OCI-M1 (cell line): ENCODE results near the gene PRPSAP2.
A peak's percentile ranks its signal among the peaks of the same experiment; 100 is the strongest.
"Not testable (repeated sequence)": the region's sequence is repeated elsewhere in the genome, so short reads cannot be mapped to it uniquely, and the experiment has no call there.

Experiments
- DNase-seq: peaks from one replicate; lab custom pipeline; 2025; lab: John Stamatoyannopoulos, UW

Gene PRPSAP2

DNA sequence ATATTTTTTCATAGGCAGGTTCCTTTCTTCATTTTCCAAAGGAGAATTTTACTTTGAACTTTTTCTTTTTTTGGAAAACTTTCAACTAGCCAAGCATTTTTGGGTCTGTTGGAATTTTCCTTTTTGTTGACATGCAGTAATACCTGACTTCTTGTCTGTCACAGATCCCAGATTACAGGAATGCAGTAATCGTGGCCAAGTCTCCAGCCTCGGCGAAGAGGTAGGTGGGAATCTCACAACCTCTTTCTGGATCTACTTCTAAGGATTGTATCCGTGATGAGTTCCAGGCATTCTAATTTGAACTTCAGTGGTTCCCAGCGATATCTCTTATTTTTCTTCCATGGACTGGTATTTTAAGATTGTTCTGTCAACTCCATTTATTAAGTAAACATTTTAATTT, 31.7 kb downstream of the PRPSAP2 start:
- no peak for DNase-seq

DNA sequence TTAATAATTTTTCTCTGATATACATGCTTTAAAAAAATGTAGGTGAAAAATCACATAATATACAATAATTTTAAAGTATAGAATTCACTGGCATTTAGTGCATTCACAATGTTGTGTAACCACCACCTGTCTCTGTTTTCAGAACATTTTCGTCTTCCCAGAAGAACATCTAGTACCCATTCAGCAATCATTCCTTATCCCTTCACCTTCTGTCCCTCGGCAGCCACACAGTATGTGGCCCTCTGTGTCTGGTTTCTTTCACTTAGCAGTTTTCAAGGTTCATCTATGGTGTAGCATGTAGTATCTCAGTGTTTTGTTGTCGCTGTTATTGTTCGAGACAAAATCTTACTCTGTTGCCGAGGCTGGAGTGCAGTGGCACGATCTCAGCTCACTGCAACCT, 33.6 kb downstream of the PRPSAP2 start:
- no peak for DNase-seq

DNA sequence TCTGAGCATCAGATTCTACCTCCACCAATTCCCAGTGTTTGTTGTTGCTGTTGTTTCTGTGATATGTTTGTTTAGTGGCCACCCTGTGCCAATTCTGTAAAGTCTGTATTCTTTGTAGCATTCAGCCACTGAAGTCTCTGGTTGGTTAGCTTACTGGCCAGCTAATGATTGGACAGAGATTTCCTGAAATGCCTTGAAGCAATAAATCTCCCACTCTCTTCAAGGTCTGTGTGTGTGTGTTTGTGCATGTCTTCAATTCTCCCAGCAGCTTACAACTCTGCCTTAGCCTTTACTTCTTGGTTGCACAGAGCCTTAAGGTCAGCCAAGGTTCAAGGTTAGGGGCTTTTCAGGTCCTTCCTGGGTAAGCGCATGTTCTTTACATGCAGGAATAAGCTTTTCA, 38.2 kb downstream of the PRPSAP2 start:
- no peak for DNase-seq

- no peak for DNase-seq
Measured at GRCh38 chr17:18896947-18897346, 39.0 kb downstream of the PRPSAP2 start.

GRCh38 chr17:18904482-18904881, 46.6 kb downstream of the PRPSAP2 start:
- DNase-seq, result no peak

GRCh38 chr17:18905226-18905625, 47.3 kb downstream of the PRPSAP2 start:
- DNase-seq, result no peak

DNA sequence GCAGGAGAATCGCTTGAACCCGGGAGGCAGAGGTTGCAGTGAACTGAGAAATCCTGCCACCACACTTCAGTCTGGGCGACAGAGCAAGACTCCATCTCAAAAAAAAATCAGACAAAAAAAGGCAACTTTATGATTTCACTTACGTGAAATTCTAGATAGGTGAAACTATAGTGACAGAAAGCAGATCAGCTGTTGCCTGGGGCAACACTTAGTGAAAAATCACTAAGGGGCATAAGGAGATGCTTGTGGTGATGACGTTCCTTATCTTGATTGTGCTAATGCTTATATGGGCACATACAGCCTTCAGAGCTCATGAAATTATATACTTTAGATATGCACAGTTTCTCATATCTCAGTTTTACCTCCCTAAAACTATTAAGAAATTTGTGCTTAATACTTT, 52.4 kb downstream of the PRPSAP2 start:
- no peak for DNase-seq

GRCh38 chr17:18910881-18911280, 53.0 kb downstream of the PRPSAP2 start:
- no peak for DNase-seq

DNA sequence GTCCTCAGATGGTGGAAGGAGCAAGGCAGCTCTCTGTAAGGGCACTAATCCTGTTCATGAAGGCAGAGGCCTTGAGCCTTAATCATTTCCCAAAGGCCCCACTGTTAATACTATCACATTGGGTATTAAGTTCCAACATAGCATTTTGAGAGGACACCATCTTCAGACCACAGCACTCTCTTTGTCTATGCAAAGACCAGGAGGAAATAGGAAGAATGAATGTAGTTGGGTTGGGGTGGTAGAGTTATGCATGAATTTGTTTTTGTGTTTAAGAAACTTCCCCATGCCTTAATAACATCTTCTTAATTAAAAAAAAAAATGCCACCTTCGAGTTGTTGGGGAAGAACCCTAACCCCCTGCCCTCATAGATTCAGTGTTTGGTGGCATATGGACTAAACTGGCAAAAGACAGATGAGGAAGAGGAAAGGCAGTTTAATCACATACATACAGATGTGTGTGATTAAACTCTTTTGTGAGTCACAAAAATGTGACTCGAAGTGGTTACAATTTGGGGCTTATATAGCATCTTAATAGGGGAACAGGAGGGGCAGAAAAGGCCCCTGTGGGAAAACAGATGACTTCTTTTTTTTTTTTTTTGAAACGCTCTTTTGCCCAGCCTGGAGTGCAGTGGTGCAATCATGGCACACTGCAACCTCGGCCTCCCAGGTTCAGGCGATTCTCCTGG, 59.0 kb downstream of the PRPSAP2 start:
- peak; percentile 2 for DNase-seq

DNA sequence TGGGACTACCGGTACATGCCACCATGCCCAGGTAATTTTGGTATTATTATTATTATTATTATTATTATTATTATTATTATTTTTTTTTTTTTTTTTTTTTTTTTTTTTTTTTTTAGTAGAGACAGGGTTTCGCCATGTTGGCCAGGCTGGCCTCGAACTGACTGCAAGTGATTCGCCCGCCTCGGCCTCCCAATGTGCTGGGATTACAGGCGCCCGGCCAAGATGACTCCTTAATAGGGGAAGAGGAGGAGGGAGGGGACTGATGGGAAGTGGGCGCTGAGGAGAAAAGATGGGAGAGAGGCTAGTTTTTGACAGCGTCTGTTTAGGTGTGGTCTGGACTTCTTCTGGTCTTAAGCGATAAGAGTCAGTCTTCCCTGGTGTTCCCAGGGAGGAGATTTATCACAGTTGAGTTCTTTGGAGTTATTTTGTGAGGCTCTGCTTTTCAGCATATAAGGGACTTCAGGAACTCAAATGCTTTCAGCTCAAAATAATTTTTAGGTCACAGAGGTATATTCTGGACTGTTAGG, 59.6 kb downstream of the PRPSAP2 start:
- DNase-seq, result no peak

GRCh38 chr17:18919963-18920362, 62.0 kb downstream of the PRPSAP2 start:
- no peak for DNase-seq

- no peak for DNase-seq
Measured at GRCh38 chr17:18920911-18921441, 63.0 kb downstream of the PRPSAP2 start.

DNA sequence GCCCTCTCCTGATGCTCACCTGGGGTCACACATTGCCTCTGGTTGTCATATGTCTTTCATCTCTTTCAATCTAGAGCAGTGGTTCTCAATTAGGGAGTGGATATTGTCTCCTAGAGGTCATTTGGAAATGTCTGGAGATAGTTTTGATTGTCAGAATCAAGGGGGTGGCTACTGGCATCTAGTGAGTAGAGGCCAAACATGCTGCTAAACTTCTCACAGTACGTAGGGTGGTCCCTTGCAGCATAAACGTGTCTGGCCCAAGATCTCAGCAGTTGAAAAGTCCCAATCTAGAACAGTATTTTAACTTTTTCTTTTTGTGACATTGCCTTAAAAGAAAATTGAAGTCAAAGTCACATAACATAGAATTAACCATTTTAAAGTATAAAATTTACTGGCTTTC, 63.6 kb downstream of the PRPSAP2 start:
- no peak for DNase-seq

DNA sequence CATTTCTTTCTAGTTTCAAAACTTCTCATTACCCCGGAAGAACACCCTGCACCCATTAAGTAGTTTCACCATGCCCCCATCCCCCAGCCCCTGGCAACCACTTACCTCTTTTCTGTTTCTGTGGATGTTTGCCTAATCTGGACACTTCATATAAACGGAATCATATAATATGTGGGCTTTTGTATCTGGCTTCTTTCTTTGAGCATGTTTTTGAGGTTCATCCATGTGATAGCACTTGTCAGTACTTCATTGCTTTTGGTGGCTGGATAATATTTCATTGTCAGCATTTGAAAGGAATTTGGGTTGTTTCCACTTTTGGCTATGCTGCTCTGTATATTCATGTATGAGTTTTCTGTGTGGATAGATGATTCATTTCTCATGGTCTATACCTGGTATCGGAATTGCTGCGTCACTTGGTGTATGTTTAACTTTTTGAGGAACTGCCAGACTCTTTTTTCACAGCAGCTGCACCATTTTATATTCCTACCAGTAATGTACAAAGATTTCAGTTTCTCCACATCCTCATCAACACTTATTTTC, 64.1 kb downstream of the PRPSAP2 start:
- peak; percentile 5 for DNase-seq

DNA sequence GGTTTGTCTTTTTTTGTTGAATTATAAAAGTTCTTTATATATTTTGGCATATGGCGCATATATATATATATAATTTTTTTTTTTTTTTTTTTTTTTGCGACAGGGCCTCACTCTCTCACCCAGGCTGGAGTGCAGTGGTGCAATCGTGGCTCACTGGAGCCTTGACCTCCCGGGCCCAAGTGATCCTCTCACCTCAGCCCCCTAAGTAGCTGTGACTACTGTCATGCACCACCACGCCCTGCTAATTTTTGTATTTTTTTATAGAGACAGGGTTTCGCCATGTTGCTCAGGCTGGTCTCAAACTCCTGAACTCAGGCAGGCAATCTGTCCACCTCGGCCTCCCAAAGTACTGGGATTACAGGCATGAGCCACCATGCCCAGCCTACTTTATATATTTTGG, 64.7 kb downstream of the PRPSAP2 start:
- not testable (repeated sequence) for DNase-seq

GRCh38 chr17:18925187-18925586, 67.3 kb downstream of the PRPSAP2 start:
- DNase-seq, result no peak

DNA sequence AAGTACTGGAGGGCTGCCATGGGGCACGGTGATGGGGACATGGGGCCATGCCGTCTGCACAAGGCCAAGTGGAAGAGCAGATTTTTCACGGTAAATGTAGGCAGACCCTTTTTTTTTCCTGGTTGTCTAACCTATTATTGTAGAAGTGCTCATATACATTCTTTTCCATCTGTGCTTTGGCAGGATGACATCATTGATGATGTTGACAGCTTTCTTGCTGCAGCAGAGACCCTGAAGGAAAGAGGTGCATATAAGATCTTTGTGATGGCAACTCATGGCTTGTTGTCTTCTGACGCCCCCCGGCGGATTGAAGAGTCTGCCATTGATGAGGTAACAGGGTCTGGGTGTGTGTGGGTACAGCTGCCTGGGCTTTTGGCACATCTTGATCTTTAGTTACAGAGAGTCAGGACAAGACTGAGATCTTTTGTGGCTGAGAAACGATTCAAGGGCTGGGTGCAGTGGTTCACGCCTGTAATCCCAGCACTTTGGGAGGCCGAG, 70.7 kb downstream of the PRPSAP2 start:
- DNase-seq, result no peak

DNA sequence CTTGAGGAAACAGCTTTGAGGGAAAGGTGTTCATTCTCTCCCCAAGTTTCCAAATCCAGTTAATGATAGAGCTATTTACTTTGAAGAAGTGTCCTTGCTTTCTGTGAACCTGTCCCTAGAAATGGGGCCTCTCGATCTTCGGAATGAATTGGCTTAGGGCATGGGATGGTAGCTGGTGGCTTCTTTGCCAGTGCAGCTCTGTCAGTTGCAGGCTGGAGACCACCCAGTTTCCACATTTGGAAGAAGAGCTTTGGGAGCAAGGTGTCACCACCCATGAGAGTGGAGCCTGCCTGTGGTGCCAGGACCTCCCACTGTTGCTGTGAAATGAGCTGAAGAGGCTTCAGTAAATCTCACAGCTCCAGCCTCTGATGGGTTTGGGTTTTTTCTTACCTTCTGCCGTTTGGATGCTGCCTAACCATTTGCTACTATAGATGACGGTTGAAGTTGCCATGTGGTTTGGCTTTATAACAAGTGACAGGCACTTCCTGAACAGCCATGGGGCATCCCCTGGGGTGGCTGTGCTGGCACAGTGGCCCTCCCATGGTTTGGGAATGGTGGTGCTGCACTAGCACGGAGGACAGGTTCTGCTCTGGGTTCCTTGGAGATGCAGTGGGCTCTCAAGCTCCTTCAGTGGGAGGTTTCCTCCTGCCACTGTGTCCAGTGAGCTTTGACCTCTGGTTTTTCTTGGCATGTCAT, 74.6 kb downstream of the PRPSAP2 start:
- no peak for DNase-seq

DNA sequence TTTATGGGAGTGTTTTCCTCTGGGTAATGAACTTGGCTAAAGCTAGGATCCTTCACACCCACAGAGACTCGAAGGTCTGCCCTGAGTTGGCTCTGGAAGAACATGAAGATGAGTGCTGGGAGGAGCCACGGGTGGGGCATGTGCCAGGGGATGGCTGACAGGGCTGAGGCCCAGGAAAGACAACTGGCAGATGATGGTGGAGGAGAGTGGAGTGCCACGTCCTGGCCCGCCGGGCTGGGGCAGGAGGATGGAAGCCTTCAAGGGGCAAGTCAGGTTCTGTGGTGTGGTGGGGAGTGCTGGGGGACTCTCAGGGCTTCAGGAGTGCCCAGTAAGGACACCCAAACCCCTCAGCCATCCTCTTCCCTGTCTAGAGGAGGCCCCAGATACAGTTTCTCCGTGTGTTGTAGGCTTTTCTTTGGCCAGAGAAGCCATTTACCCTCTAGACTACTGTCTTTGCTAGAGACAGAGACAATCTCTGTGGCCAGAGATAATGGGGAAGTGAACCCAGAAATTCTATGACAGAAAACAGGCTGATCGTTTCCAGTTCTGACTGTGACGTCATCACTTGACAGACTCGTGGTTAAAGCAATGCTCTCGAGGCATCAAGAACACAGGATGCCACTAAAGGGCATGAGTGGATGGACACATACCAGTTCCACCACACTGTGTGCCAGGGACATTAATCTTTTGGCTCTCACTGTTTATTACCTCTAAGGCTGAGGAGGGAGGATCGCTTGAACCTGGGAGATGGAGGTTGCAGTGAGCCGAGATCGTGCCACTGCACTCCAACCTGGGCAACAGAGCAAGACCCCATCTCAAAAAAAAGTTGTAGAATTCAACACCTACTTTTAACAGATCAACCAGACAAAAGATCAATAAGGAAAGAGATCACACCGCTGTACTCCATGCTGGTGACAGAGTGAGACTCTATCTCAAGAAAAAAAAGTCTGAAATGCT, 75.4 kb downstream of the PRPSAP2 start:
- DNase-seq, result no peak

DNA sequence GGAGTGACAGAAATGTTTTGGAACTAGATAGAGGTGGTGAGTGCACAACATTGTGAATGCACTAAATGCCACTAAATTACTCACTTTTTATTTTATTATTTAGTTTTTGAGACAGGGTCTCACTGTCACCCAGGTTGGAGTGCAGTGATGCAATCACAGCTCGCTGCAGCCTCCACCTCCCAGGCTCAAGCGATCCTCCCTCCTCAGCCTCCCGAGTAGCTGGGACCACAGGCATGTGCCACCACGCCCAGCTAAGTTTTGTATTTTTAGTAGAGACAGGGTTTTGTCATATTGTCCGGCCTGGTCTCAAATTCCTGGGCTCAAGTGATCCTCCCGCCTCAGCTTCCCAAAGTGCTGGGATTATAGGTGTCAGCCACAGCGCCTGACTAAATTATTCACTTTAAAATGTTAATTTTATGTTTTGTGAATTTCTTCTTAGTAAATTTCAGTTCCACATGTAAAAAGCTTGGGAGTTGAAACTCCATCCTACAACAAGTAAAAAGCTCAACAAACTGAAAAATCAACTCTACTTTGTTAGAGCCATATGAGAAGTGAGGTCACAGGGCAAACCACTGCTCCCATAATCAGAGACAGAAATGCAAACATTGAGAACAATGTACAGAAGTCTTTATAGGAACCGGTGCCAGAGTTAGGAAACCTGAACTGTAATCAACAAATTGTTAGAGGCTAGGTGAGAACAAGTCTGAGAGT, 80.2 kb downstream of the PRPSAP2 start:
- DNase-seq, result no peak

- no peak for DNase-seq
Measured at GRCh38 chr17:18938692-18939023, 80.7 kb downstream of the PRPSAP2 start.
